Skeletal muscle tissue (tissue), 4 donors: Measurements from ENCODE around the gene ZNF646. TPM values are rescaled to one million over a fixed set of nuclear protein-coding genes. Genes with fewer than 3 reads are reported as not detected.

Source experiments
- H3K27ac ChIP-seq: one replicate; pipeline ENCODE4 v1.7.0; 2013; ENCODE audit warnings: mild to moderate bottlenecking, low read depth, low read length, inconsistent platforms
- H3K27me3 ChIP-seq, 3 donors: one replicate each; pipeline ENCODE4 v1.7.0; 2013; ENCODE audit warnings: low read length in 3 of 3; ENCODE audit not compliant: control insufficient read depth in 3 of 3, insufficient read depth in 3 of 3
- H3K36me3 ChIP-seq, 3 donors: one replicate each; pipeline ENCODE4 v1.7.0; 2013; ENCODE audit warnings: low read length in 3 of 3; ENCODE audit not compliant: control insufficient read depth in 3 of 3, insufficient read depth in 3 of 3
- H3K4me1 ChIP-seq, 3 donors: one replicate each; pipeline ENCODE4 v1.7.0; 2013; ENCODE audit warnings: low read length in 3 of 3, mild to moderate bottlenecking in 3 of 3; ENCODE audit not compliant: control insufficient read depth in 3 of 3, insufficient read depth in 3 of 3
- H3K4me3 ChIP-seq, 3 donors: one replicate each; pipeline ENCODE4 v1.7.0; 2013; ENCODE audit warnings: low read length in 3 of 3
- H3K9ac ChIP-seq, 3 donors: one replicate each; pipeline ENCODE4 v1.7.0; 2013; ENCODE audit warnings: low read length in 3 of 3, mild to moderate bottlenecking in 3 of 3, moderate library complexity in 2 of 3, low read depth in 1 of 3
- H3K9me3 ChIP-seq, 3 donors: one replicate each; pipeline ENCODE4 v1.7.0; 2013; ENCODE audit warnings: low read length in 3 of 3; ENCODE audit not compliant: control insufficient read depth in 3 of 3
- total RNA-seq: library from RNA; depleted of rRNA; stranded (reverse); fragments of >200 nt; gene quantifications from one replicate; pipeline ENCODE4 v1.2.3, GENCODE V29; 2014
- donor health status: Osteomylitis.

The ZNF646 gene
- total RNA-seq, 1 donor from 2014 or later = 9.4 TPM

- Histone ChIP-seq H3K9ac (peak overlapping the region in 1 of 3 donors; percentile 99), H3K4me3 (no peak overlapping the region), H3K4me1 (peaks cover 28 to 37% (median 30%) of the 10 kb centered on the region in 3 donors), H3K27ac (no peak overlapping the region), H3K36me3 (peaks cover 26% of the 10 kb centered on the region in 3 donors), H3K9me3 (no peaks in the 10 kb centered on the region), H3K27me3 (no peaks in the 10 kb centered on the region)
Measured at GRCh38 chr16:31106509-31107464, 32.6 kb downstream of the ZNF646 start.

- peaks cover 34 to 44% (median 37%) of the 10 kb centered on the region in 3 donors for H3K4me1 ChIP-seq
- no peak overlapping the region for H3K4me3 ChIP-seq
- peak overlapping the region in 2 of 3 donors; percentile 24 to 99 for H3K9ac ChIP-seq
- no peaks in the 10 kb centered on the region for H3K27me3 ChIP-seq
- H3K27ac ChIP-seq = no peak overlapping the region
- no peaks in the 10 kb centered on the region for H3K9me3 ChIP-seq
- H3K36me3 ChIP-seq = peaks cover 33% of the 10 kb centered on the region in 3 donors
Measured at GRCh38 chr16:31107465-31107867, 33.2 kb downstream of the ZNF646 start.

GRCh38 chr16:31108035-31108793 lies 34.0 kb downstream of the ZNF646 start, which contains the start of gene BCKDK:
TSS of gene BCKDK (plus strand) at chr16:31108386. CDS start at chr16:31109224, 838 bp downstream.
- no peaks in the 10 kb centered on the region for H3K9me3 ChIP-seq
- H3K9ac ChIP-seq = peak within 1 kb of the TSS; percentile 89 to 99 (median 95)
- H3K4me1 ChIP-seq = peaks cover 42 to 51% (median 44%) of the 10 kb centered on the region in 3 donors
- peak within 1 kb of the TSS; percentile 64 to 84 (median 84) for H3K4me3 ChIP-seq
- H3K27ac ChIP-seq = peak within 1 kb of the TSS; percentile 87
- no peaks in the 10 kb centered on the region for H3K27me3 ChIP-seq
- H3K36me3 ChIP-seq = peaks cover 33 to 34% (median 34%) of the 10 kb centered on the region in 3 donors

- peaks cover 33 to 34% (median 34%) of the 10 kb centered on the region in 3 donors for H3K36me3 ChIP-seq
- no peaks in the 10 kb centered on the region for H3K9me3 ChIP-seq
- peak overlapping the region; percentile 87 for H3K27ac ChIP-seq
- H3K4me1 ChIP-seq = peaks cover 50 to 59% (median 52%) of the 10 kb centered on the region in 3 donors
- peak overlapping the region; percentile 64 to 84 (median 84) for H3K4me3 ChIP-seq
- H3K9ac ChIP-seq = peak overlapping the region; percentile 89 to 99 (median 95)
- H3K27me3 ChIP-seq = no peaks in the 10 kb centered on the region
Measured at GRCh38 chr16:31108794-31109558, 34.8 kb downstream of the ZNF646 start.

- Histone ChIP-seq H3K4me1 (peaks cover 50 to 59% (median 56%) of the 10 kb centered on the region in 3 donors), H3K9me3 (no peaks in the 10 kb centered on the region), H3K27ac (peak overlapping the region; percentile 87), H3K9ac (peak overlapping the region in 1 of 3 donors; percentile 99), H3K36me3 (peaks cover 33 to 34% (median 34%) of the 10 kb centered on the region in 3 donors), H3K27me3 (no peaks in the 10 kb centered on the region), H3K4me3 (peak overlapping the region; percentile 64 to 84 (median 84))
Measured at GRCh38 chr16:31109622-31110021, 35.4 kb downstream of the ZNF646 start.

GRCh38 chr16:31110106-31111034 lies 36.1 kb downstream of the ZNF646 start:
- H3K4me3 ChIP-seq = peak overlapping the region in 1 of 3 donors; percentile 29
- no peaks in the 10 kb centered on the region for H3K27me3 ChIP-seq
- no peaks in the 10 kb centered on the region for H3K9me3 ChIP-seq
- H3K27ac ChIP-seq = peak overlapping the region; percentile 87
- peaks cover 33 to 34% (median 34%) of the 10 kb centered on the region in 3 donors for H3K36me3 ChIP-seq
- H3K4me1 ChIP-seq = peaks cover 50 to 59% (median 57%) of the 10 kb centered on the region in 3 donors
- H3K9ac ChIP-seq = peak overlapping the region in 1 of 3 donors; percentile 99

- Histone ChIP-seq H3K27ac (peak overlapping the region; percentile 78), H3K9me3 (no peaks in the 10 kb centered on the region), H3K9ac (peak overlapping the region in 2 of 3 donors; percentile 43 to 74), H3K36me3 (peaks cover 33 to 34% (median 34%) of the 10 kb centered on the region in 3 donors), H3K4me3 (peak overlapping the region in 2 of 3 donors; percentile 3 to 41), H3K27me3 (no peaks in the 10 kb centered on the region), H3K4me1 (peaks cover 46 to 57% (median 56%) of the 10 kb centered on the region in 3 donors)
Measured at GRCh38 chr16:31111881-31112466, 37.8 kb downstream of the ZNF646 start.

GRCh38 chr16:31112711-31113110 lies 38.5 kb downstream of the ZNF646 start:
- Histone ChIP-seq H3K27me3 (no peaks in the 10 kb centered on the region), H3K27ac (peak overlapping the region; percentile 78), H3K4me3 (peak overlapping the region in 2 of 3 donors; percentile 3 to 41), H3K9ac (peak overlapping the region; percentile 23 to 79 (median 76)), H3K4me1 (peaks cover 42 to 56% (median 54%) of the 10 kb centered on the region in 3 donors), H3K9me3 (no peaks in the 10 kb centered on the region), H3K36me3 (peaks cover 33 to 34% (median 34%) of the 10 kb centered on the region in 3 donors)
